Esophagus muscularis mucosa (tissue), 4 donors: ENCODE data around the gene PHF20. TPM values are rescaled to one million over a fixed set of nuclear protein-coding genes. Genes with fewer than 3 reads are reported as not detected.
"Not testable (repeated sequence)": the region's sequence is repeated elsewhere in the genome, so short reads cannot be mapped to it uniquely, and the experiment has no call there.

Experiments used
- DNase-seq: peaks from one replicate; pipeline ENCODE4 v3.0.0-alpha.2; 2017; ENCODE audit errors: extremely low spot score
- H3K27ac ChIP-seq, 4 donors: fragments of 200-600 bp; sonication (generic); replicated peaks in 1 of 4; 1 replicate in 3 of 4; 2 replicates in 1 of 4; pipeline ENCODE4 v1.5.1; 2016 to 2019; ENCODE audit warnings: mild to moderate bottlenecking in 1 of 4
- H3K27me3 ChIP-seq, 4 donors: fragments of 200-600 bp; sonication (generic); one replicate each; pipeline versions ENCODE4 v1.5.1 to v1.6.0; 2016 to 2019
- H3K36me3 ChIP-seq, 4 donors: fragments of 200-600 bp; sonication (generic); one replicate each; pipeline ENCODE4 v1.5.1; 2016 to 2019
- H3K4me1 ChIP-seq, 4 donors: fragments of 200-600 bp; sonication (generic); one replicate each; pipeline ENCODE4 v1.5.1; 2016 to 2019
- H3K4me3 ChIP-seq, 4 donors: fragments of 200-600 bp; sonication (generic); 1 replicate in 2 of 4; 2 replicates in 2 of 4; pipeline ENCODE4 v1.5.1; 2016 to 2019; ENCODE audit warnings: mild to moderate bottlenecking in 4 of 4, moderate library complexity in 1 of 4
- H3K9me3 ChIP-seq, 4 donors: fragments of 200-600 bp; sonication (generic); 1 replicate in 3 of 4; 2 replicates in 1 of 4; pipeline ENCODE4 v1.5.1; 2016 to 2019
- EP300 ChIP-seq: sonication (generic); formaldehyde crosslinking; IDR thresholded peaks from one replicate; pipeline ENCODE4 v1.6.1; 2017; ENCODE audit warnings: antibody characterized with exemption
- POLR2A ChIP-seq: fragments of 450-650 bp; IDR thresholded peaks from one replicate; pipeline ENCODE4 v1.6.1; 2017; ENCODE audit warnings: antibody characterized with exemption, moderate library complexity, mild to moderate bottlenecking, low read depth
- POLR2AphosphoS5 ChIP-seq, 2 donors: sonication (generic); formaldehyde crosslinking; IDR thresholded peaks; one replicate each; pipeline ENCODE4 v1.6.1; 2017; ENCODE audit warnings: antibody characterized with exemption in 2 of 2
- WGBS: methylation state at CpG from one replicate; pipeline ENCODE4 v1.1.5; 2018; 5-methylcytosine and 5-hydroxymethylcytosine counted together
- intact Hi-C: fragments of 100-400 bp; cut with DNase I; formaldehyde crosslinking; loops from one replicate; pipeline ENCODE4 v1.15.1; 2023
- total RNA-seq, 4 donors: library from RNA; depleted of rRNA; stranded (reverse); fragments of >200 nt; gene quantifications; one replicate each; pipeline versions ENCODE4 v1.1.0 to v1.2.1, GENCODE V29; 2016
- TF ChIP-seq, protein P1 (sequence below), 3 experiments: fragments of 200-600 bp in 2 of 3; fragments of 450-650 bp in 1 of 3; sonication (generic) in 2 of 3; IDR thresholded peaks; one replicate each; pipeline ENCODE4 v1.5.1; 2017 to 2019; ENCODE audit warnings: antibody characterized with exemption in 3 of 3, mild to moderate bottlenecking in 2 of 3, moderate library complexity in 1 of 3

Gene PHF20
- total RNA-seq, 4 donors from 2014 or later, result 45.9 to 62.2 (median 48.0) TPM

DNA sequence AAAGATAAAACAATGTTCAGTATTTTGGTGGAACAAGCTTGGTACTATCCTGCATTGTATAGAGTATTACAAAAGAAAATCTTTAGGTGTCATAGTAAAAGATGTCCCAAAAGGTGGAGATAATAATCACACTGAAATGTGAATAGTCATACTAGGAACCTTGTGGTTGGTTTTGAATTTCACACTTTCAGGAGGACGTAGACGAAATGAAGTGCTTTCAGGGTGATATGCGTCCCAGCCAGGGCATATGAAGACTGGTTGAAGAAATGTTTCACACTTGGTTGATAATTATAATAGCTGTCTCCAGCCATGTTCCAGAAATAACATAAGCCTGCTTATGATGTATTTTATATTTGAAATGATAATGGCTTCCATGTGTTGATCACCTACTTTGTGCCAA lies 122.1 kb downstream of the PHF20 start:
- intact Hi-C loops, result no loop called here
- Histone ChIP-seq H3K27ac (no peak overlapping the region), H3K27me3 (no peaks in the 10 kb centered on the region), H3K9me3 (no peaks in the 10 kb centered on the region), H3K4me1 (no peaks in the 10 kb centered on the region), H3K4me3 (no peak overlapping the region), H3K36me3 (peaks cover 0 to 16% (median 7%) of the 10 kb centered on the region in 4 donors)
- no peak for DNase-seq
- 90% methylated on average over 3 of the region's 3 CpGs for WGBS
- TF ChIP-seq POLR2AphosphoS5 (IDR thresholded peaks at IDR 0.05) (no peak), POLR2A (no peak), EP300 (no peak)
- TF ChIP-seq, protein P1, sequence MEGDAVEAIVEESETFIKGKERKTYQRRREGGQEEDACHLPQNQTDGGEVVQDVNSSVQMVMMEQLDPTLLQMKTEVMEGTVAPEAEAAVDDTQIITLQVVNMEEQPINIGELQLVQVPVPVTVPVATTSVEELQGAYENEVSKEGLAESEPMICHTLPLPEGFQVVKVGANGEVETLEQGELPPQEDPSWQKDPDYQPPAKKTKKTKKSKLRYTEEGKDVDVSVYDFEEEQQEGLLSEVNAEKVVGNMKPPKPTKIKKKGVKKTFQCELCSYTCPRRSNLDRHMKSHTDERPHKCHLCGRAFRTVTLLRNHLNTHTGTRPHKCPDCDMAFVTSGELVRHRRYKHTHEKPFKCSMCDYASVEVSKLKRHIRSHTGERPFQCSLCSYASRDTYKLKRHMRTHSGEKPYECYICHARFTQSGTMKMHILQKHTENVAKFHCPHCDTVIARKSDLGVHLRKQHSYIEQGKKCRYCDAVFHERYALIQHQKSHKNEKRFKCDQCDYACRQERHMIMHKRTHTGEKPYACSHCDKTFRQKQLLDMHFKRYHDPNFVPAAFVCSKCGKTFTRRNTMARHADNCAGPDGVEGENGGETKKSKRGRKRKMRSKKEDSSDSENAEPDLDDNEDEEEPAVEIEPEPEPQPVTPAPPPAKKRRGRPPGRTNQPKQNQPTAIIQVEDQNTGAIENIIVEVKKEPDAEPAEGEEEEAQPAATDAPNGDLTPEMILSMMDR (IDR thresholded peaks at IDR 0.05), result no peak

DNA sequence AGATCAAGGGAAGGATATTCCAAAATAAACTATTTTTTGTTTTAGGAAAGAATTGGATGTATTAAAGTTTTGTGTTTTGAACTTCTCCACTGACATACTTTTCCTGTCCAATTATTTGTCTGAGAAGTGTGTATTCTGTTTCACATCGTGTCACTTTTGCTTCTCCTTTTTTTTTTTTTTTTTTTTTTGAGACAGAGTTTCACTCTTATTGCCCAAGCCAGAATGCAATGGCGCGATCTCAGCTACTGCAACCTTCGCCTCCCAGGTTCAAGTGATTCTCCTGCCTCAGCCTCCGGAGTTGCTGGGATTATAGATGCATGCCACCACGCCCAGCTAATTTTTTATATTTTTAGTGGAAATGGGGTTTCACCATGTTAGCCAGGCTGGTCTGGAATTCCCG lies 123.7 kb downstream of the PHF20 start:
- H3K4me3 ChIP-seq, H3K4me1 ChIP-seq, H3K27me3 ChIP-seq, H3K9me3 ChIP-seq, DNase-seq, intact Hi-C loops, H3K27ac ChIP-seq: not testable (repeated sequence)
- 90% methylated on average over 7 of the region's 7 CpGs for whole genome bisulfite sequencing
- peaks cover 9 to 30% (median 16%) of the 10 kb centered on the region in 4 donors for H3K36me3 ChIP-seq

DNA sequence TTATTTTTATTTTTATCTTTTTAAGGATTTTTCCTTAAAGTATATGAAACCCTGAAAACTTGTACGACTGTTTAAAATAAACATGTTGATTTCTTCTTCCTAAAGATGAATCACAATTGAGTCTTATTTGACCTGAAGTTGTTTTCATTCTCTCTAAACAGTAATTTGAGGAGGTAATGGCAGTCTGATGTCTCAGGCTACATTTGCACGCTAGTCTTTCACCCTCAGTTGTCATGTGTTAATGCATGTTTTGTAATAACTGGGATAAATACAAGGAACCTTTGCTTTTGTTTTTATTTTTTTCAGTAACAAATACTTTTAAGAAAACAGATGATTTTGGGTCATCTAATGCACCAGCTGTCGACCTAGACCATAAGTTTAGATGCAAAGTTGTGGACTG lies 127.2 kb downstream of the PHF20 start:
- no peak for DNase-seq
- H3K36me3 ChIP-seq, result peaks cover 9 to 35% (median 18%) of the 10 kb centered on the region in 4 donors
- intact Hi-C loops, result no loop called here
- H3K4me3 ChIP-seq, result no peak overlapping the region
- H3K9me3 ChIP-seq, result no peaks in the 10 kb centered on the region
- H3K27me3 ChIP-seq, result no peaks in the 10 kb centered on the region
- no peak overlapping the region for H3K27ac ChIP-seq
- TF ChIP-seq, protein P1 (IDR thresholded peaks at IDR 0.05), result no peak
- TF ChIP-seq EP300 (no peak), POLR2A (no peak), POLR2AphosphoS5 (IDR thresholded peaks at IDR 0.05) (no peak)
- 91% methylated on average over 3 of the region's 3 CpGs for WGBS
- H3K4me1 ChIP-seq, result no peaks in the 10 kb centered on the region

DNA sequence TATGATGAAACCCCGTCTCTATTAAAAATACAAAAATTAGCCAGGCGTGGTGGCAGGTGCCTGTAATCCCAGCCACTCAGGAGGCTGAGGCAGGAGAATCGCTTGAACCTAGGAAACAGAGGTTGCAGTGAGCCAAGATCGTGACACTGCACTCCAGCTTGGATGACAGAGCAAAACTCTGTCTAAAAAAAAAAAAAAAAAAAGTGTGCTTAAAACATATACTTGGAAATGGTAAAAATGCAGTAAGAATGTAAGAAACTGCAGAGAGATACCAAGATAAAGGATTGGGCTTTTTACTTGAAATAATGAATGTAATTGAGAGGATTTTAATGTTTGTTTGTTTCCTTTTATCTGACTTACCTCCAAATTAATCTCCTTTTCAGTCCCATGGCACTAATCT lies 129.4 kb downstream of the PHF20 start:
- 90% methylated on average over 4 of the region's 4 CpGs for WGBS
- intact Hi-C loops, H3K4me3 ChIP-seq, H3K27ac ChIP-seq, H3K4me1 ChIP-seq, H3K9me3 ChIP-seq, DNase-seq, H3K27me3 ChIP-seq: not testable (repeated sequence)
- peaks cover 6 to 26% (median 17%) of the 10 kb centered on the region in 4 donors for H3K36me3 ChIP-seq

DNA sequence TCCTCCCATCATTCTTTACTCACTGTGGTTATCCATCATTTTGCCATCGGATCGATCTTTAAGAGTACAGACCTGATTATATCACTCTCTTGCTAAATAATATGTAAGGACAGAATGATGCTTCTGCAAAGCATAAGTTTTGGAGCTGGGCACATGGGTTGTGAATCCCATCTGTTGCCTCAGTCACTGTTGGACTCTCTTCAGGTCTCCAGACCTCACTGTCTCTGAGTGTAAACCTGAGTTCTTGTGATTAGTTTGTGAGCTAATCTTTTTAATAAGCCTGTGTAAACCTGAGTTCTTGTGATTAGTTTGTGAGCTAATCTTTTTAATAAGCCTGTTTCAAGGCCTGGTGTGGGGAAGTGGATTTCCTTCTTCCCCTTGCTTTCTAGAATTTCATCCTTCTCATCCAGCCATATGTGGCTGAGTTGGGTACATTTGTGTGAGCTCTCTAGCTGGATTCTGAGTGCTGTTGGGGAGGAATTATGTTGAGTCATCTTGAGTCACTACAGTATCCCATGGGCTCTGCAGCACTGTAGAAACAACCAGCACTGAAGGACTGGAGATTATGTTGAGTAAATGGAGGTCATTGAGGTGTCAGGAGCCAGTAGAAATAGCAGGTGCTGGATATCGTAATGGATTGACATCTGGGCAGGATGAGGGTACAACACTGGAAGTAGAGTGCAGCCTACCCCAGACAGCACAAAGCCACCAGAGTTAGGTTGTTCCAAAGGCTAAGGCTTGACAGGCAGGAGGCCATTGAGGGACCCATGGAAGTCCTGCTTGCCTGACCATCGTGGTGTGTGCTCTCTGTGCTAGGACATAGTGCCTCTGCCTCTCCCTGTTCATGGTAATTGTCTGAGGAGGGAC lies 130.1 kb downstream of the PHF20 start:
- WGBS, result 83% methylated on average over 4 of the region's 4 CpGs
- Histone ChIP-seq H3K4me1 (peaks cover 0 to 3% (median 0%) of the 10 kb centered on the region in 4 donors), H3K36me3 (peaks cover 6 to 28% (median 17%) of the 10 kb centered on the region in 4 donors), H3K9me3 (no peaks in the 10 kb centered on the region), H3K27me3 (no peaks in the 10 kb centered on the region), H3K27ac (no peak overlapping the region), H3K4me3 (no peak overlapping the region)
- TF ChIP-seq, protein P1 (IDR thresholded peaks at IDR 0.05), result no peak
- TF ChIP-seq EP300 (no peak), POLR2A (no peak), POLR2AphosphoS5 (IDR thresholded peaks at IDR 0.05) (no peak)
- intact Hi-C loops, result no loop called here
- DNase-seq, result no peak
